K562 (cell line): ENCODE results near the gene C16orf96. TPM values are rescaled to one million over a fixed set of nuclear protein-coding genes. Genes with fewer than 3 reads are reported as not detected.
A peak's percentile ranks its signal among the peaks of the same experiment; 100 is the strongest.

Experiments
- CHD1 ChIP-seq: fragments of 200-600 bp; sonication (generic); IDR thresholded peaks from one replicate; pipeline ENCODE4 v1.6.1; 2012; ENCODE audit warnings: mild to moderate bottlenecking, moderate library complexity, low read length, inconsistent platforms
- FOXJ2 ChIP-seq: fragments of 200-800 bp; sonication (Bioruptor generic); IDR thresholded peaks from 2 replicates; pipeline ENCODE4 v1.6.1; 2016; ENCODE audit warnings: missing genetic modification characterization, missing compliant biosample characterization
- HIVEP1 ChIP-seq: fragments of 250-450 bp; sonication (Bioruptor Pico); IDR thresholded peaks from 2 replicates; pipeline ENCODE4 v1.4.0; 2020; ENCODE audit warnings: mild to moderate bottlenecking
- JUND ChIP-seq, 2 experiments: IDR thresholded peaks; 2 replicates in 1 of 2; 3 replicates in 1 of 2; pipeline ENCODE4 v1.6.1; 2011; ENCODE audit warnings: borderline replicate concordance in 2 of 2, low read depth in 2 of 2, low read length in 2 of 2, improper control_type of control experiment in 1 of 2, missing biosample characterization in 1 of 2, missing genetic modification characterization in 1 of 2, missing genetic modification reagents in 1 of 2
- ZBED1 ChIP-seq: IDR thresholded peaks from 2 replicates; pipeline ENCODE4 v1.6.1; 2014
- polyA plus RNA-seq, 8 experiments: library from polyadenylated mRNA; depleted of rRNA in 4 of 8; stranded (reverse) in 5 of 8; unstranded in 3 of 8; fragments of >200 nt; fragmentation: Nextera tagmentation in 2 of 8; fragmentation: Illumina TruSeq in 1 of 8; extraction: Ambion mirVana in 2 of 8; extraction: Trizol in 1 of 8; gene quantifications; 2 replicates each; pipeline versions ENCODE4 v1.2.1 to v1.2.3, GENCODE V29; 2011 to 2014; ENCODE audit warnings: inconsistent platforms in 1 of 8, missing spikeins in 1 of 8
- total RNA-seq, 7 experiments: library from RNA; depleted of rRNA in 6 of 7; stranded (reverse); fragments of >200 nt in 6 of 7; fragmentation: Illumina TruSeq in 2 of 7; extraction: Trizol in 2 of 7; gene quantifications; 2 replicates each; pipeline versions ENCODE4 v1.2.1 to v1.2.3, GENCODE V29; 2011 to 2021; ENCODE audit warnings: low replicate concordance in 1 of 7
- TF ChIP-seq, protein P1 (sequence below): fragments of 450-650 bp; IDR thresholded peaks from 2 replicates; pipeline ENCODE4 v1.6.1; 2018; ENCODE audit not compliant: partially characterized antibody
- TF ChIP-seq, protein P2 (sequence below): fragments of 450-650 bp; formaldehyde crosslinking; conservative IDR thresholded peaks from 2 replicates; pipeline ENCODE4 v1.4.0; 2022; ENCODE audit warnings: mild to moderate bottlenecking, missing genetic modification characterization
- TF ChIP-seq, protein P3 (sequence below): fragments of 250-450 bp; sonication (Bioruptor Pico); IDR thresholded peaks from 2 replicates; pipeline ENCODE4 v1.5.0; 2021; ENCODE audit warnings: mild to moderate bottlenecking, moderate library complexity
- TF ChIP-seq, protein P4 (sequence below): fragments of 250-450 bp; sonication (Bioruptor Pico); IDR thresholded peaks from 2 replicates; pipeline ENCODE4 v1.8.0; 2022; ENCODE audit warnings: inconsistent platforms, mild to moderate bottlenecking, moderate library complexity, borderline replicate concordance
- TF ChIP-seq, protein P5 (sequence below): sonication (generic); formaldehyde crosslinking; IDR thresholded peaks from 2 replicates; pipeline ENCODE4 v1.8.1; 2023; ENCODE audit warnings: mild to moderate bottlenecking, missing genetic modification reagents
- TF ChIP-seq, protein P6 (sequence below): sonication (generic); formaldehyde crosslinking; IDR thresholded peaks from 2 replicates; pipeline ENCODE4 v1.8.0; 2022; ENCODE audit warnings: mild to moderate bottlenecking, low read depth, missing genetic modification reagents

C16orf96 gene
- total and polyA plus RNA-seq, 9 of the 15 experiments (the other 6 are each of a cell fraction or from before 2014, with no cell fraction given), result not detected

DNA sequence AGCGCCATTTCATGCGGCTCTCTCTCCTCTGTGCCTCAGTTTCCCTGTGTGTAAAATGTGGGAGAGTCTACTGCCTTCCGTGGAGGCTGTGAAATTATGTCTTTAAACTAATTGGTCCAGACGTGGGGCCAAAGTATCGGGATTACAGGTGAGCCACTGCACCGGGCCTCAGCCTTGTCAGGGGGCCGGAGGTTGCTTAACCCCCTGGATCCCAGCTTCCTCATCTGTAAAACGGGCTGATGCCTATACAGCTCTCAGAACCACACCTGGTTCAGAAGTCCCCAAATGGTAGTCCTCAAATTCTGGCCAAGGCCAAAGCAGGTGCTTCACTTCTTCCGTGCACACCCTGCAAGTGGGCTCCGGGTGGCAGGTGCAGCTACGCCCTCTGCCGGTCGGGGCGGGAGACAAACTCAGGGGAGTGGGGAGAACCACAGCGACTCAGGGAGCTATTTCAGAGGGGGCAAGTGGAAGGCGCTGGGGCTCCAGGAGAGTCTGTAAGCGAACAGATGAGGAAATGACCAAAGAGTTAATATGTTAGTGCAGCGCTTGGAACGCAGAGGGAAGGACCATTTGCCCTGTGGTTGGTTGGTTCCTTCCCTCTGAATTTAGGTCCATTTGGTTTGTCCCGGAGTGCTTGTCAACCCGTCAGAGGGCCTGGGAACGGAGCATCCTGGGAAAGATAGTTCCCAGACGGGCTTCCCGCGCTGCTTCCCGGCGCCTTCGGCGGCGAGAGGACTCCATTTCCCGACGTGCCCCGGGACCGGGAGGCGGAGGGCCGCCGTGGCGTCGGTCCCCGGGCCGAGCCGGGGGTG is 68.1 kb downstream of the C16orf96 start, which contains the start of gene MGRN1 (continued):
- TF ChIP-seq, protein P1, sequence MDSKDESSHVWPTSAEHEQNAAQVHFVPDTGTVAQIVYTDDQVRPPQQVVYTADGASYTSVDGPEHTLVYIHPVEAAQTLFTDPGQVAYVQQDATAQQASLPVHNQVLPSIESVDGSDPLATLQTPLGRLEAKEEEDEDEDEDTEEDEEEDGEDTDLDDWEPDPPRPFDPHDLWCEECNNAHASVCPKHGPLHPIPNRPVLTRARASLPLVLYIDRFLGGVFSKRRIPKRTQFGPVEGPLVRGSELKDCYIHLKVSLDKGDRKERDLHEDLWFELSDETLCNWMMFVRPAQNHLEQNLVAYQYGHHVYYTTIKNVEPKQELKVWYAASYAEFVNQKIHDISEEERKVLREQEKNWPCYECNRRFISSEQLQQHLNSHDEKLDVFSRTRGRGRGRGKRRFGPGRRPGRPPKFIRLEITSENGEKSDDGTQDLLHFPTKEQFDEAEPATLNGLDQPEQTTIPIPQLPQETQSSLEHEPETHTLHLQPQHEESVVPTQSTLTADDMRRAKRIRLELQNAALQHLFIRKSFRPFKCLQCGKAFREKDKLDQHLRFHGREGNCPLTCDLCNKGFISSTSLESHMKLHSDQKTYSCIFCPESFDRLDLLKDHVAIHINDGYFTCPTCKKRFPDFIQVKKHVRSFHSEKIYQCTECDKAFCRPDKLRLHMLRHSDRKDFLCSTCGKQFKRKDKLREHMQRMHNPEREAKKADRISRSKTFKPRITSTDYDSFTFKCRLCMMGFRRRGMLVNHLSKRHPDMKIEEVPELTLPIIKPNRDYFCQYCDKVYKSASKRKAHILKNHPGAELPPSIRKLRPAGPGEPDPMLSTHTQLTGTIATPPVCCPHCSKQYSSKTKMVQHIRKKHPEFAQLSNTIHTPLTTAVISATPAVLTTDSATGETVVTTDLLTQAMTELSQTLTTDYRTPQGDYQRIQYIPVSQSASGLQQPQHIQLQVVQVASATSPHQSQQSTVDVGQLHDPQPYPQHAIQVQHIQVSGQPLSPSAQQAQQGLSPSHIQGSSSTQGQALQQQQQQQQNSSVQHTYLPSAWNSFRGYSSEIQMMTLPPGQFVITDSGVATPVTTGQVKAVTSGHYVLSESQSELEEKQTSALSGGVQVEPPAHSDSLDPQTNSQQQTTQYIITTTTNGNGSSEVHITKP, result peak; percentile 100
- TF ChIP-seq, protein P2, sequence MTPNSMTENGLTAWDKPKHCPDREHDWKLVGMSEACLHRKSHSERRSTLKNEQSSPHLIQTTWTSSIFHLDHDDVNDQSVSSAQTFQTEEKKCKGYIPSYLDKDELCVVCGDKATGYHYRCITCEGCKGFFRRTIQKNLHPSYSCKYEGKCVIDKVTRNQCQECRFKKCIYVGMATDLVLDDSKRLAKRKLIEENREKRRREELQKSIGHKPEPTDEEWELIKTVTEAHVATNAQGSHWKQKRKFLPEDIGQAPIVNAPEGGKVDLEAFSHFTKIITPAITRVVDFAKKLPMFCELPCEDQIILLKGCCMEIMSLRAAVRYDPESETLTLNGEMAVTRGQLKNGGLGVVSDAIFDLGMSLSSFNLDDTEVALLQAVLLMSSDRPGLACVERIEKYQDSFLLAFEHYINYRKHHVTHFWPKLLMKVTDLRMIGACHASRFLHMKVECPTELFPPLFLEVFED (CRISPR knock-in tag), result 0 out of 2 replicates have a peak, but pooled peaks have one; percentile 45
- TF ChIP-seq, protein P3, sequence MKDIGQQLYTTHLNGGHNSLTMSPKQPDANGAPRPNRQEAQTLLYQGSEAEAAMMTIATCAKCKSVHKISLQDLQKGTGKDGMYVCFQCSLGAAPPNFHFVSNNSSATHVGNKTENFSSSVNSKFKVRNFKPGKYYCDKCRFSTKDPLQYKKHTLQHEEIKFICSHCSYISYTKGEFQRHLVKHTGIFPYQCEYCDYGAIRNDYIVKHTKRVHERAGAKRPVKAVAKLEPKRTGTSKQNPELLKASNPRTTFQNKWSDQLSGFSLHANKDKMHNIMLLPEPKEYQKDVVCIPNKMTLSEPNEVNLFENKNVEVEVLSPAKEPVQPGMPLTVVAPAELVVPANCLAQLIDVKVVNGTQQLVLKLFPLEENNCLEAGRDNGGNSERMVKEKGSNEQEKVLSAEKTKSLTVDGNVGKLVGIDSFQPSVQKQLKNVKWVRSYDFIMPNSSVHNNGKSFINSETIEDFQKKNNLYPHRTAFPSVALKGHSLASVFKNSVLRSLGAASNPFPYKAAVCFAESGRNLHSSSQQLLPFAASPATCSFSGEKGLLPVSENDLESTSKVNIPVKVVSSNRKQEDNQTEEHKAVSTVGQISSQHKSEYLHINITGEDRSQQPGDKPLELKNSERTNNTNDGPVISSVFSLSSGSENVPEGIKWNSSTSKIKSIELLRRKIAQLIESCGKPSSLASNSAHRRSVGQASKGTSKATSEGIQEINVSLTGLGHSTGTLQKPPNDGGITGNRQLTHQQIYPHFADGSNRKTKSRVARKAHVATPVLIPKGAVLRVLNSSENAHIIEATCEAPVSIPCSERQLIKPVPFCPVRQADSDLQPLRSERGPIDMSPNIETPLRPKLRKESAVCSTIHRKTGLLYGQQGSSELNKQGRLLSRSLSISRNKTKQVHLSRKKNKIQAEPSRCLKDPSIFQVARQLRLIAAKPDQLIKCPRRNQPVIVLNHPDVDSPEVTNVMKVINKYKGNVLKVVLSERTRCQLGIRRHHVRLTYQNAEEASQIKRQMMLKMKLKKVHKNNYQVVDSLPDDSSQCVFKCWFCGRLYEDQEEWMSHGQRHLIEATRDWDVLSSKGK, result no peak
- TF ChIP-seq ZBED1 (no peak), FOXJ2 (tag) (peak; percentile 44; the same call in 1 of the 2 replicates), HIVEP1 (CRISPR knock-in tag) (no peak), JUND (IDR thresholded peaks at IDR 0.05; ENCODE audit: borderline replicate concordance, low read depth, low read length) (peak; percentile 95), JUND (tag; IDR thresholded peaks at IDR 0.05; ENCODE audit: borderline replicate concordance, low read depth, low read length) (no peak), CHD1 (no peak)
- TF ChIP-seq, protein P4, sequence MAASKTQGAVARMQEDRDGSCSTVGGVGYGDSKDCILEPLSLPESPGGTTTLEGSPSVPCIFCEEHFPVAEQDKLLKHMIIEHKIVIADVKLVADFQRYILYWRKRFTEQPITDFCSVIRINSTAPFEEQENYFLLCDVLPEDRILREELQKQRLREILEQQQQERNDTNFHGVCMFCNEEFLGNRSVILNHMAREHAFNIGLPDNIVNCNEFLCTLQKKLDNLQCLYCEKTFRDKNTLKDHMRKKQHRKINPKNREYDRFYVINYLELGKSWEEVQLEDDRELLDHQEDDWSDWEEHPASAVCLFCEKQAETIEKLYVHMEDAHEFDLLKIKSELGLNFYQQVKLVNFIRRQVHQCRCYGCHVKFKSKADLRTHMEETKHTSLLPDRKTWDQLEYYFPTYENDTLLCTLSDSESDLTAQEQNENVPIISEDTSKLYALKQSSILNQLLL (CRISPR knock-in tag), result no peak
- TF ChIP-seq, protein P5, sequence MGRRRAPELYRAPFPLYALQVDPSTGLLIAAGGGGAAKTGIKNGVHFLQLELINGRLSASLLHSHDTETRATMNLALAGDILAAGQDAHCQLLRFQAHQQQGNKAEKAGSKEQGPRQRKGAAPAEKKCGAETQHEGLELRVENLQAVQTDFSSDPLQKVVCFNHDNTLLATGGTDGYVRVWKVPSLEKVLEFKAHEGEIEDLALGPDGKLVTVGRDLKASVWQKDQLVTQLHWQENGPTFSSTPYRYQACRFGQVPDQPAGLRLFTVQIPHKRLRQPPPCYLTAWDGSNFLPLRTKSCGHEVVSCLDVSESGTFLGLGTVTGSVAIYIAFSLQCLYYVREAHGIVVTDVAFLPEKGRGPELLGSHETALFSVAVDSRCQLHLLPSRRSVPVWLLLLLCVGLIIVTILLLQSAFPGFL (CRISPR knock-in tag), result no peak
- TF ChIP-seq, protein P6, sequence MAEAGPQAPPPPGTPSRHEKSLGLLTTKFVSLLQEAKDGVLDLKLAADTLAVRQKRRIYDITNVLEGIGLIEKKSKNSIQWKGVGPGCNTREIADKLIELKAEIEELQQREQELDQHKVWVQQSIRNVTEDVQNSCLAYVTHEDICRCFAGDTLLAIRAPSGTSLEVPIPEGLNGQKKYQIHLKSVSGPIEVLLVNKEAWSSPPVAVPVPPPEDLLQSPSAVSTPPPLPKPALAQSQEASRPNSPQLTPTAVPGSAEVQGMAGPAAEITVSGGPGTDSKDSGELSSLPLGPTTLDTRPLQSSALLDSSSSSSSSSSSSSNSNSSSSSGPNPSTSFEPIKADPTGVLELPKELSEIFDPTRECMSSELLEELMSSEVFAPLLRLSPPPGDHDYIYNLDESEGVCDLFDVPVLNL (CRISPR knock-in tag), result 0 out of 2 replicates have a peak, but pooled peaks have one; percentile 50
